H1 (cell line): ENCODE data around the gene RTF1. TPM values are rescaled to one million over a fixed set of nuclear protein-coding genes. Genes with fewer than 3 reads are reported as not detected.

Source experiments
- CTCF ChIA-PET: fragments of 300-600 bp; sonication (Branson Sonifier 250); formaldehyde crosslinking; loops from one replicate; lab custom pipeline; 2021; ENCODE audit not compliant: partially characterized antibody; lab: Charles Lee
- POLR2A ChIA-PET: fragments of 300-600 bp; sonication (Branson Sonifier 250); formaldehyde crosslinking; loops from one replicate; lab custom pipeline; 2021; ENCODE audit warnings: inconsistent platforms; ENCODE audit not compliant: partially characterized antibody; lab: Charles Lee
- DNase-seq, 2 experiments: peaks; one replicate each; pipeline versions ENCODE4 v3.0.0 to v3.0.0-alpha.2; 2010 to 2022; ENCODE audit warnings: low spot score in 2 of 2, low read depth in 1 of 2, mixed read lengths in 1 of 2
- FAIRE-seq: peaks from 2 replicates; lab custom pipeline; 2011; peaks lifted over from hg19 to GRCh38; lab: Jason Lieb, UNC
- H2AFZ ChIP-seq: 2 replicates; pipeline ENCODE4 v1.8.1; 2012; ENCODE audit warnings: low read length, inconsistent platforms
- H2AK5ac ChIP-seq: 2 replicates; pipeline ENCODE4 v1.6.1; 2013; ENCODE audit warnings: low read depth, low read length
- H2BK120ac ChIP-seq: replicated peaks from 2 replicates; pipeline ENCODE3; 2013; ENCODE audit warnings: low read depth, low read length, inconsistent platforms
- H2BK12ac ChIP-seq: 2 replicates; pipeline ENCODE4 v1.6.1; 2013; ENCODE audit warnings: low read depth, low read length
- H2BK15ac ChIP-seq: 2 replicates; pipeline ENCODE4 v1.6.1; 2013; ENCODE audit warnings: low read length
- H2BK20ac ChIP-seq: 2 replicates; pipeline ENCODE4 v1.6.1; 2013; ENCODE audit warnings: low read length
- H2BK5ac ChIP-seq: 2 replicates; pipeline ENCODE4 v1.6.1; 2013; ENCODE audit warnings: low read depth, low read length
- H3K14ac ChIP-seq: 2 replicates; pipeline ENCODE4 v1.6.1; 2013; ENCODE audit warnings: inconsistent platforms; ENCODE audit not compliant: insufficient read length
- H3K18ac ChIP-seq: 2 replicates; pipeline ENCODE4 v1.6.1; 2013; ENCODE audit warnings: low read length; ENCODE audit errors: extremely low read depth
- H3K23ac ChIP-seq: 2 replicates; pipeline ENCODE4 v1.6.1; 2013; ENCODE audit warnings: inconsistent platforms; ENCODE audit not compliant: insufficient read length
- H3K23me2 ChIP-seq: 2 replicates; pipeline ENCODE4 v1.6.1; 2013; ENCODE audit warnings: low read depth, low read length
- H3K27ac ChIP-seq: 2 replicates; pipeline ENCODE4 v1.6.1; 2011; ENCODE audit warnings: low read depth, low read length, inconsistent platforms
- H3K27me3 ChIP-seq, 4 experiments: replicated peaks in 1 of 4; 1 replicate in 1 of 4; 2 replicates in 3 of 4; pipeline versions ENCODE4 v1.6.1 to v1.8.1; 2011 to 2013; ENCODE audit warnings: low read length in 3 of 4, mild to moderate bottlenecking in 3 of 4, inconsistent platforms in 2 of 4, mixed read lengths in 2 of 4, moderate library complexity in 1 of 4; ENCODE audit not compliant: control insufficient read depth in 3 of 4, insufficient read depth in 3 of 4; ENCODE audit errors: extremely low read depth in 1 of 4
- H3K36me3 ChIP-seq, 4 experiments: 2 replicates each; pipeline versions ENCODE4 v1.6.1 to v1.8.1; 2011 to 2013; ENCODE audit warnings: mild to moderate bottlenecking in 4 of 4, low read length in 3 of 4, moderate library complexity in 2 of 4, control low read depth in 1 of 4, inconsistent platforms in 1 of 4; ENCODE audit not compliant: insufficient read depth in 4 of 4, control insufficient read depth in 2 of 4
- H3K4ac ChIP-seq: replicated peaks from 2 replicates; pipeline ENCODE3; 2013; ENCODE audit warnings: low read length, low read depth, mixed read lengths, inconsistent platforms; ENCODE audit not compliant: insufficient read length
- H3K4me1 ChIP-seq, 4 experiments: replicated peaks in 1 of 4; 1 replicate in 1 of 4; 2 replicates in 3 of 4; pipeline versions ENCODE4 v1.6.1 to v1.8.1; 2011 to 2013; ENCODE audit warnings: low read length in 3 of 4, inconsistent platforms in 2 of 4, mixed read lengths in 1 of 4; ENCODE audit not compliant: insufficient read depth in 4 of 4, control insufficient read depth in 3 of 4
- H3K4me2 ChIP-seq, 2 experiments: 2 replicates each; pipeline versions ENCODE4 v1.6.1 to v1.8.1; 2011 to 2013; ENCODE audit warnings: low read depth in 2 of 2, low read length in 2 of 2, control low read depth in 1 of 2, inconsistent platforms in 1 of 2, mild to moderate bottlenecking in 1 of 2; ENCODE audit not compliant: insufficient read depth in 1 of 2
- H3K4me3 ChIP-seq, 4 experiments: fragments of 200-600, 300-600 bp in 1 of 4; sonication (generic), shearing (Covaris generic), sonication (Bioruptor Twin) in 1 of 4; 2 replicates each; pipeline versions ENCODE4 v1.5.1 to v1.8.1; 2011 to 2016; ENCODE audit warnings: low read length in 4 of 4, low read depth in 3 of 4, control low read depth in 2 of 4, inconsistent platforms in 2 of 4, mild to moderate bottlenecking in 2 of 4, mixed read lengths in 1 of 4, moderate library complexity in 1 of 4; ENCODE audit not compliant: insufficient read depth in 2 of 4; ENCODE audit errors: extremely low read depth in 1 of 4
- H3K56ac ChIP-seq: replicated peaks from 2 replicates; pipeline ENCODE3; 2013; ENCODE audit warnings: low read depth, mild to moderate bottlenecking, mixed read lengths, low read length, inconsistent platforms; ENCODE audit not compliant: insufficient read length
- H3K79me1 ChIP-seq: 2 replicates; pipeline ENCODE4 v1.6.1; 2013; ENCODE audit warnings: low read depth, low read length, control low read depth
- H3K79me2 ChIP-seq, 2 experiments: 2 replicates each; pipeline versions ENCODE4 v1.6.1 to v1.8.1; 2012 to 2013; ENCODE audit warnings: low read length in 2 of 2, mild to moderate bottlenecking in 2 of 2, inconsistent platforms in 1 of 2; ENCODE audit not compliant: insufficient read depth in 2 of 2, control insufficient read depth in 1 of 2
- H3K9ac ChIP-seq, 4 experiments: replicated peaks in 1 of 4; 1 replicate in 1 of 4; 2 replicates in 3 of 4; pipeline versions ENCODE4 v1.6.1 to v1.8.1; 2011 to 2013; ENCODE audit warnings: low read depth in 3 of 4, low read length in 3 of 4, control low read depth in 2 of 4, mild to moderate bottlenecking in 2 of 4, moderate library complexity in 2 of 4, inconsistent platforms in 1 of 4; ENCODE audit errors: extremely low read depth in 1 of 4
- H3K9me3 ChIP-seq, 2 experiments: 2 replicates each; pipeline versions ENCODE4 v1.6.1 to v1.8.1; 2012 to 2013; ENCODE audit warnings: mild to moderate bottlenecking in 2 of 2, moderate library complexity in 2 of 2, control low read depth in 1 of 2, inconsistent platforms in 1 of 2, low read depth in 1 of 2, low read length in 1 of 2, mixed read lengths in 1 of 2; ENCODE audit not compliant: insufficient read depth in 2 of 2
- H4K20me1 ChIP-seq, 2 experiments: replicated peaks in 1 of 2; 2 replicates each; pipeline versions ENCODE3 to v1.8.1; 2011 to 2013; ENCODE audit warnings: inconsistent platforms in 2 of 2, low read length in 2 of 2, mild to moderate bottlenecking in 1 of 2; ENCODE audit not compliant: insufficient read depth in 2 of 2, control insufficient read depth in 1 of 2
- H4K5ac ChIP-seq: 2 replicates; pipeline ENCODE4 v1.6.1; 2013; ENCODE audit warnings: low read length, low read depth, mixed read lengths, inconsistent platforms; ENCODE audit not compliant: insufficient read length
- H4K8ac ChIP-seq: 2 replicates; pipeline ENCODE4 v1.8.0; 2013; ENCODE audit warnings: mild to moderate bottlenecking, moderate library complexity, low read length, inconsistent platforms; ENCODE audit not compliant: insufficient read depth; ENCODE audit errors: extremely low read depth
- H4K91ac ChIP-seq: replicated peaks from 2 replicates; pipeline ENCODE3; 2013; ENCODE audit warnings: low read length, mixed read lengths, inconsistent platforms; ENCODE audit not compliant: insufficient read length
- ASH2L ChIP-seq: fragments of 200-600, 300-600 bp; sonication (generic); IDR thresholded peaks from one replicate; pipeline ENCODE4 v1.7.1; 2017; ENCODE audit warnings: low read length
- BCL11A ChIP-seq, 2 experiments: IDR thresholded peaks; one replicate each; pipeline ENCODE4 v1.6.1; 2011; ENCODE audit warnings: low read depth in 2 of 2, low read length in 2 of 2, mild to moderate bottlenecking in 2 of 2
- EGR1 ChIP-seq: IDR thresholded peaks from 2 replicates; pipeline ENCODE4 v1.6.1; 2011; ENCODE audit warnings: low read depth, low read length, borderline replicate concordance
- FOSL1 ChIP-seq: IDR thresholded peaks from 2 replicates; pipeline ENCODE4 v1.6.1; 2011; ENCODE audit warnings: mild to moderate bottlenecking, low read depth, low read length, moderate library complexity; ENCODE audit not compliant: insufficient read depth
- GABPA ChIP-seq: IDR thresholded peaks from 2 replicates; pipeline ENCODE4 v1.6.1; 2011; ENCODE audit warnings: mild to moderate bottlenecking, low read length, moderate library complexity, borderline replicate concordance; ENCODE audit not compliant: insufficient read depth
- KDM4A ChIP-seq: IDR thresholded peaks from one replicate; pipeline ENCODE4 v1.7.1; 2012; ENCODE audit warnings: low read depth, mild to moderate bottlenecking, moderate library complexity, low read length, inconsistent platforms; ENCODE audit not compliant: severe bottlenecking
- POLR2AphosphoS5 ChIP-seq: IDR thresholded peaks from 2 replicates; pipeline ENCODE4 v1.6.1; 2011; ENCODE audit warnings: low read depth, low read length
- RAD21 ChIP-seq, 2 experiments: IDR thresholded peaks in 1 of 2; conservative IDR thresholded peaks in 1 of 2; 2 replicates each; pipeline ENCODE4 v1.6.1; 2011; ENCODE audit warnings: low read depth in 2 of 2, low read length in 2 of 2, improper control_type of control experiment in 1 of 2, inconsistent platforms in 1 of 2, mild to moderate bottlenecking in 1 of 2, moderate library complexity in 1 of 2
- SIN3A ChIP-seq, 2 experiments: IDR thresholded peaks in 1 of 2; conservative IDR thresholded peaks in 1 of 2; 2 replicates each; pipeline ENCODE4 v1.6.1; 2011 to 2012; ENCODE audit warnings: low read length in 2 of 2, improper control_type of control experiment in 1 of 2, low read depth in 1 of 2, mild to moderate bottlenecking in 1 of 2
- SIX5 ChIP-seq: IDR thresholded peaks from 2 replicates; pipeline ENCODE4 v1.6.1; 2011; ENCODE audit warnings: mild to moderate bottlenecking, low read depth, low read length
- SP1 ChIP-seq: IDR thresholded peaks from 2 replicates; pipeline ENCODE4 v1.6.1; 2011; ENCODE audit warnings: low read depth, low read length
- SUZ12 ChIP-seq: fragments of 200-600 bp; sonication (generic); IDR thresholded peaks from 2 replicates; pipeline ENCODE4 v1.6.1; 2012; ENCODE audit warnings: mild to moderate bottlenecking, inconsistent platforms, low read length, moderate library complexity, mixed read lengths
- TAF1 ChIP-seq: IDR thresholded peaks from 2 replicates; pipeline ENCODE4 v1.6.1; 2011; ENCODE audit warnings: mild to moderate bottlenecking, low read depth, low read length
- TCF12 ChIP-seq: IDR thresholded peaks from 2 replicates; pipeline ENCODE4 v1.6.1; 2011; ENCODE audit warnings: low read depth, mild to moderate bottlenecking, low read length
- WGBS, 2 experiments: shearing (Covaris generic) in 1 of 2; methylation state at CpG; one replicate each; pipeline versions ENCODE4 v1.1.6 to v1.1.7; 2013 to 2015; ENCODE audit warnings: low lambda C conversion rate in 2 of 2, mixed read lengths in 2 of 2, inconsistent platforms in 1 of 2, low coverage in 1 of 2, missing lambda C conversion rate in 1 of 2; ENCODE audit not compliant: insufficient replicate concordance in 2 of 2, insufficient coverage in 1 of 2, insufficient read length in 1 of 2; ENCODE audit errors: extremely low coverage in 1 of 2, missing lambda C conversion rate in 1 of 2; 5-methylcytosine and 5-hydroxymethylcytosine counted together
- polyA plus RNA-seq, 7 experiments: library from polyadenylated mRNA; depleted of rRNA in 3 of 7; stranded (reverse) in 5 of 7; unstranded in 2 of 7; fragments of >200 nt in 5 of 7; fragments of 200-250 nt in 2 of 7; gene quantifications; 1 replicate in 5 of 7; 2 replicates in 1 of 7; 4 replicates in 1 of 7; pipeline versions ENCODE4 v1.2.1 to v1.2.3, GENCODE V29; 2011 to 2013; ENCODE audit warnings: missing spikeins in 2 of 7, mixed read lengths in 2 of 7
- total RNA-seq: library from RNA; stranded (reverse); fragmentation: NEBNext Ultra II Directional; extraction: Animal tissue kit (Norgen Biotek cat#: 25700); gene quantifications from 2 replicates; pipeline ENCODE4 v1.2.1, GENCODE V29; 2021

The RTF1 gene
- total and polyA plus RNA-seq, 2 of the 8 experiments (the other 6 are each of a cell fraction or from before 2014, with no cell fraction given): 22.6 to 47.7 TPM

DNA sequence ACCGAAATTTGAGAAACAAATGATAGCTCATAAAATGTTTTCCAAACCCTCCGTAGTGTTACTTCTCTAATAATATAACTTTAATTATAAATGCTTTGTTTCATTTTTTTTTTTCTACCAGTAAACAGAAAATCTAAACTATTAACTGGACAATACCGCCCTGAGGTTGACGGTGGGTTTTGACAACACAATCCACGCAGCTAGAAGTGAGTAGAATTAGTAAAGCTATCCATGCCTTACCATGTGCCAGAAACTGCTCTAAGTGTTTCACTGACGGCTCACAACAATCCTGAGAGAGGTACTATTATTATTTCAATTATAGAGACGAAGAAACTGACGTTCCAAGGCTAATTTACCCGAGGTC lies 15.0 kb upstream of the RTF1 start:
- Histone ChIP-seq H4K20me1 (no peaks in the 10 kb centered on the region), H3K27ac (0 out of 2 replicates have a peak overlapping the region, but pooled peaks have one; percentile 35), H2BK20ac (no peak overlapping the region), H4K8ac (0 out of 2 replicates have a peak overlapping the region, but pooled peaks have one; percentile 96), H3K56ac (no peak overlapping the region), H2BK5ac (peak overlapping the region; percentile 80; the same call in 1 of the 2 replicates), H3K27me3 (no peaks in the 10 kb centered on the region), H2BK15ac (no peak overlapping the region), H2AK5ac (no peak overlapping the region), H3K23me2 (0 out of 2 replicates have a peak, but pooled peaks cover 2% of the 10 kb centered on the region), H2BK12ac (no peak overlapping the region), H4K91ac (no peak overlapping the region), H3K36me3 (no peaks in the 10 kb centered on the region), H3K4me3 (peak overlapping the region; percentile 70 to 93 (median 88)), H2BK120ac (no peak overlapping the region), H3K9ac (peak overlapping the region; percentile 35 to 83 (median 76)), H3K79me2 (no peaks in the 10 kb centered on the region), H3K18ac (no peak overlapping the region), H3K4ac (no peak overlapping the region), H3K9me3 (no peaks in the 10 kb centered on the region), H2AFZ (peak overlapping the region; percentile 91), H4K5ac (no peak overlapping the region), H3K14ac (no peak overlapping the region), H3K23ac (no peak overlapping the region), H3K79me1 (no peaks in the 10 kb centered on the region), H3K4me2 (peak overlapping the region; percentile 72 to 79), H3K4me1 (no peaks in the 10 kb centered on the region; a peak in 1 of 7 replicates)
- ChIA-PET CTCF (interaction anchor here (0.8 kb wide), 1 partner anchor 13 kb away, joined by 3 read pairs; no protein-coding TSS in a partner anchor), POLR2A (interaction anchor here (0.5 to 2.6 kb wide), 4 partner anchors 9 to 288 kb away, joined by 3 to 7 read pairs (median 4); no protein-coding TSS in a partner anchor)
- no peak for FAIRE-seq
- WGBS, 2 experiments: 21% methylated on average over 9 of the region's 9 CpGs; no CpG with 5 or more reads in 1 of the 2 experiments
- no peak for DNase-seq
- no peak for TF ChIP-seq SUZ12
- TF ChIP-seq EGR1: no peak
- TF ChIP-seq SIX5: no peak
- TF ChIP-seq SIN3A (conservative IDR thresholded peaks at IDR 0.05 in 1 of 2, IDR thresholded peaks at IDR 0.05 in 1 of 2; ENCODE audit: low read depth in 1 of 2, low read length in 2 of 2): no peak
- no peak for TF ChIP-seq FOSL1
- TF ChIP-seq RAD21 (IDR thresholded peaks at IDR 0.05 in 1 of 2, conservative IDR thresholded peaks at IDR 0.05 in 1 of 2; ENCODE audit: low read depth in 2 of 2, low read length in 2 of 2): no peak
- TF ChIP-seq BCL11A (IDR thresholded peaks at IDR 0.05; ENCODE audit: low read depth in 2 of 2, low read length in 2 of 2): no peak
- TF ChIP-seq POLR2AphosphoS5: no peak
- TF ChIP-seq TCF12: no peak
- no peak for TF ChIP-seq SP1
- no peak for TF ChIP-seq GABPA
- TF ChIP-seq KDM4A: no peak
- TF ChIP-seq ASH2L: no peak
- no peak for TF ChIP-seq TAF1
